GM18907 (cell line): ENCODE measurements around the gene CD48.
A peak's percentile ranks its signal among the peaks of the same experiment; 100 is the strongest.
"Not testable (repeated sequence)": the region's sequence is repeated elsewhere in the genome, so short reads cannot be mapped to it uniquely, and the experiment has no call there.

Source experiments
- ATAC-seq: cut with Tn5 transposase; IDR thresholded peaks from one replicate; pipeline ENCODE4 v1.9.1; 2021; ENCODE audit warnings: mild to moderate bottlenecking, moderate library complexity; ENCODE audit not compliant: unreplicated experiment

Gene CD48

DNA sequence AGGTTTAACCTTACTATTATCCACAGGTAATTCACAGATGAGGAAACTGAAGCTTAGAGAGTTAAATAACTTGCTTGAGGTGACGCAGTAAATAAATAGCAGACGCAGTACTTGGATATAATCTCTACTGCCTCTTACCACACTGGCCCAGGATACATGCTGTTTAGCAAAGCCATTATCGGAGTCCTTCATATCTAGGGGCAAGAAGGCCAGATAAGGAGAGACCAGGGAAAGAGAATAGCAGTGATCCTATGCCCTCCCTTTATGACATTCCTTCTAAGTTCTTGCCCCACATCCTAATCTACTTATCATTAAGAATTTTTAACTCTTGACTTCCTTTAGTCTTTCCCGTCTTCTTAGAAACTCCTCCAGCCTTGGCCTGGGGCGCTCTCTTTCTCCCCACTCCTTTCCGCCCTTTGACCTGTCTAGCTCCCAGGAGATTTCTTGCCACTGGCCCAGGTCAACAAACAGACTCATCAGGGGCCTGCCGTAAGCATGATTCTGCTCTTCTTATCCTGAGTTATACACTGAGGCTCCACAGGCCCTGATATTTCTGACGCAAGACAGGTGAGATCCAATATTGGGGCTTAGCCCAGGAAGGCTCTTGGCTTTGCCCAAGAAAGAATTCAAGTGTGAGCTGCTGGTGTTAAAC lies 53.3 kb downstream of the CD48 start:
- no peak for ATAC-seq

DNA sequence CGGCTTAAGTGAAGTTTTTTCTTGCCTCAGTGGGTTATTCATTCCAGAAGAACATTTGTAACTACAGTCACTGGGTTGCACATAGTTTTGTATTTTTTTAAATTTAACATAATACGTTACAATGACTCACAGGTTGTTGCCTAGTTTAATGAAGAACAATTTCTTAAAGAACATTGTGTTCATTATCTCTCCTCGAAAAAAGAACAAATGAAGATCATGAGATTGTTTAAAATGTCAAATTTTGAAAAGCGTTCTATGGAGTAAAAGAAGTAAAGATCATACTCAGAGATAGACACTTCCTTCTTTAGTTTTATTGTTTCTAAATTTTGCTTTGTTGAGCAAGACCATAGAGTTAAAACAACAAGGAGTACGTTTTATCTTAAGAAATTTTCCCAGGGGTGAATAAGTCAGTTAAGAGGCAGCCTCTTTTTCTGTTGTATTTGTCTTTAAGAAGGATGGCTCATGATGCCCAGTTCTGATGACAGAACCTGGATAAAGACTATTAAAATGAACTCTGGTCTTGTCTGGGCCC lies 54.3 kb downstream of the CD48 start:
- no peak for ATAC-seq

DNA sequence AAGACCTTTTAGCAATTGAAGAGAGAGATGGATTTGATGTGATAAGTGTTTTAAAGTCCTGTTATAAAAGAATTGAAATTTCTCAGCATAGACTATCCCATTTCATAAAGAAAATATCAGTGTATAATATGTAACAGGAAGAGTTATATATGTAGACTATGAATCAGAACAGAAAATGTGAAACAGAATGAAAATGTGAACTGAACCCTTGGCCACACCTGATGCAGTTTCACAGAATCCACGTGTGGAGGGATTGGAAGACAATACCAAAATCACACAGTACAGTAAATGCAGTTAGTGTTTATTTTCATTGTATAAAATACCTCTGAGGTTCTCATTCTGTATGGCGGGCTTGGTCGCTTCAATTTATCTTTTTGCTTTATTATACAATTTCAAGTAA lies 54.9 kb downstream of the CD48 start:
- no peak for ATAC-seq

DNA sequence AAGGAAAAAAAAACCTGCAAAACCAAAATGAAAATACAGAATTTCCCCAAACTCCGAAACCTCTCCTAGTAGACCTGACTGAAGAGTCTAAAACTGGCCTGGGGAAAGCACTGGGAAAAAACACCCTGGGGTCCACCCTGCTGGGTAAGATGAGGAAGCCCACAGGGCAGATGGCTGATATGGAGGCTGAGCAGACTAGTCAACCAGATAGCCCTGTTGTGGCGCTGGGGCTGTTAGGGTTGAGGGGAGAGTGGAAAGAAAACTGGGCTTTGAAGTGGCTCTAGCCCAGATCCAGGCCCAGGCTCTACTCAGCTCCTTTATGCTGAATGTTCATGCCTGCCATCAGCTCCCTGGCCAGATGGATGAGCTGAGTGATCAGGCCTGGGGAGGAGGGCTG lies 58.0 kb downstream of the CD48 start:
- no peak for ATAC-seq

DNA sequence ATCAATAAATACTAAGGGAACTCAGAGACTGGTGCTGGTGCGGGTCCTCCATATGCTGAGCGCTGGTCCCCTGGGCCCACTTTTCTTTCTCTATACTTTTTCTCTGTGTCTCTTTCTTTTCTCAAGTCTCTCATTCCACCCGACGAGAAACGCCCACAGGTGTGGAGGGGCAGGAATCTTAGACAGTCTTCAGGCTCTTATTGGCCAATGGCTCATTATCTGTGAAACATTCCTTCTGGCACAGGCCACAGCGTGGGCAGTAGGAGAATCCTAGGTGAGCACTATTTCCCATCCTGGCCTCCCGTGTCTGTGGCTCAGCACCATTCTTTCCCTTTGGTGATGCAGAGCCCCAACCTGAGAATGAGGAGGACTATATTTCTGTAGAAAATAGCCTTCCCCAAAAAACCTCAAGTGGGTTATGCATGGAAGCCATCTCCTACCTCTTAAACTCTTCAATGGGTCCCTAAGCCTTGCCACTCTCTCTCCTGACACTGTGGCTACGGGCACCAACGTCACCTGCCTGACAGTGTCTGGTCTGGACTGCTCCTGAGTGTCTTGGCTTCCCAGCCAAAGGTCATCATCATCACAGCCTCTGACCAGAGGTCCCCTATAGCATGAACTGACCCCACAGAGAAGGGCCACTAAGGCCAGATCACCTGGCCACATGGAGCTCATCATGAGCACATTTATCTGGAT lies 58.5 kb downstream of the CD48 start:
- ATAC-seq = no peak

DNA sequence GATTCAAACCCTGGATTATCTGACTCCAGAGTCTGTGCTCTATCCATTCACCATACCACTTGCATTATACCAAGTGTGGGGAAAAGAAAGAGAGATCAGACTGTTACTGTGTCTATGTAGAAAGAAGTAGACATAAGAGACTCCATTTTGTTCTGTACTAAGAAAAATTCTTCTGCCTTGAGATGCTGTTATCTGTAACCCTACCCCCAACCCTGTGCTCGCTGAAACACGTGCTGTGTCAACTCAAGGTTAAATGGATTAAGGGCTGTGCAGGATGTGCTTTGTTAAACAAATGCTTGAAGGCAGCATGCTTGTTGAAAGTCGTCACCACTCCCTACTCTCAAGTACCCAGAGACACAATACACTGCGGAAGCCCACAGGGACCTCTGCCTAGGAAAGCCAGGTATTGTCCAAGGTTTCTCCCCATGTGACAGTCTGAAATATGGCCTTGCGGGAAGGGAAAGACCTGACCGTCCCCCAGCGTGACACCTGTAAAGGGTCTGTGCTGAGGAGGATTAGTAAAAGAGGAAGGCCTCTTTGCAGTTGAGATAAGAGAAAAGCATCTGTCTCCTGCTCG lies 59.5 kb downstream of the CD48 start:
- ATAC-seq = not testable (repeated sequence)

DNA sequence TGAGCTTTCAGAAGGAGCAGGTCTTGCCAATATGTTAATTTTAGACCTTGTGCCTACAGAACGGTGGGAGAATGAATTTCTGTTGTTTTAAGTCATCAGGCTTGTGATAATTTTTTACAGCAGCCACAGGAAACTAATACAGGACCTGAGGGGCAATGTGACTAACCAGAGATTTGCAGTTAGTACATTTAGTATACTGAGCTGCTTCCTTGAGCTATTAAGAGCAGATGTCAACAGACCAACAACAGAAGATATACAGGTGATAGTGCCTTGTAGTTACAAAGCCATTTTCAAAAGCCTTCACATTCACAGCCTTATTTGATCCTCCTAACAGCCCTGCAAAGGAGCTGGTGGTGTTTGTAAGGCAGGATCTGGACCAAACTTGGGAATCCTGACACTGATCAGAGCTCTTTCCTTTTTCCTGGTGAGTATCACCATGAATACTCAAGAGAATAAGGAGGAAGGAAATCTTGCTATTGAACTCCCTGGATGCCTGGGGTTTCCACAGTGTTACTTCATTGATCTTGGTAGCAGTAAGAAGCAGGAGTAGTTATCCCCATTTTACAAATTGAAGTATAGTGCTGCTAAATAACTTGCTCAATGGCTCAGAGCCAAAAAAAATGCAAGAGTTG lies 60.1 kb downstream of the CD48 start:
- ATAC-seq = no peak

DNA sequence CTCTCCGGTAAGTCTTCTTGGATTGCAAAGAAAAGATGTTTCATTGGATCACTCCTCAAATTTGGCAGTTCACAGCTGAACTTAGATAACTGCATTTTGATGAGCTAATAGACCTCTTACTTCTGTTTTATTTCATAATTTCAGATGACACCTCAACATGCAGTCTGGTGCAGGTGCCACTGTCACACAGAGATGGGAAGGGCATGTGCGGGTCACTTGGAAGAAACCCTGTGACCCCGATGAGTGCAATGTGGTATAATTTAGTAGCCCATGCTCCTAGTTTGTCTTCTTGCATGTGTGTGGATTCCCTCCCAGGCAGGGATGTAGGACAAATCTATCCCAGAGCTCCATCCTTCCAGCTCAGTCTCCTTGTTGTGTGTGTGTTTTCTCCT lies 64.3 kb downstream of the CD48 start:
- peak; percentile 9 for ATAC-seq

DNA sequence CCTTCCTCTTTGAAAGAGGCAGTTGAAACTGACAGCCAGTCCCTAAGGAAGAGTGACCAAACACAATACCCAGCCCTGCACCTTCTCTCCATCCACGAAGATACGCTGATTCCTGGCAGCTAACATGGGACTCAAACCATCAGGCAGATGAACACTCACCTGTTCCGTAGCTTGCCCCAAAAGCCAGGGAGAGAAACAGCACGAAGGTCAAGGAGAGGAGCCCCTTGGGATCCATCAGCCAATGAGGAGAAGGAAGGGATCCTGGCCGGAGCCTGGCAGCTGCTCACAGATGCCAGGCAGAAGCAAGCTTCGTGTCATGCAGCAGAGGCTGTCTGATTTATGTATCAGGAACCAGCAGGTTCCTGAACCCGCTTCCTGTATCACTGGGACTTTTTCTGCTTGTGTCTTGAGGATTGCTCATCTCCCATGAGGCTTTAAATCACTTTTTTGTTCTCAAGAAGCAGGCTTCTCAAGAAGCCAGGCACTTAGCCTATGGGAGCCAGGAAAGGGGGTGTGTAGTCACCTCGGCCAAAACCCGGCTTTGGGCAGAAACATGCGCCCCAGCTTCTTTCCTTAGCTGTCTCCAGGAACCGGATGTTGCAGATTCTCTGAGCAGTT lies 64.8 kb downstream of the CD48 start, which contains the start of gene SLAMF1:
TSS of gene SLAMF1 (minus strand) at position 334 of the 618 bp plus-strand sequence. CDS start at position 235, 99 bp downstream.
- ATAC-seq = peak; percentile 71

DNA sequence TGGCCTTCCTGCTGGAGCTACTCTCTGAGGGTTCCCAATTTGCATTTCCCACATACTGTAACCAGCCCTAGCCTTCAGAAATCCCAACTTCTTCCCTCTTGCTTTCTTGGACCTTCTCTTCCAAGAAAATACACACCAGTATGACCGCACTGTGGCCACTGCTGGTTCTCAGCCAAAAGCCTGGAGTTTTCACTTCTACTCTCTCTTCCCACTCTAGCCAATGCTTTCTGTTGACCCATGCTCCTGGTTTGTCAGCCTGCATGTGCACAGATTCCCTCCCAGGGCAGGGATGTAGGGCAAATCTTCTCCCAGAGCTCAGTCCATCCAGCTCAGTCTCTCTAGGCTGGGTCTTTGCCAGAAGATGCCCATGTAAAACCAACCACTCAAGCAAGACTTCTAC lies 65.4 kb downstream of the CD48 start:
- ATAC-seq = no peak

DNA sequence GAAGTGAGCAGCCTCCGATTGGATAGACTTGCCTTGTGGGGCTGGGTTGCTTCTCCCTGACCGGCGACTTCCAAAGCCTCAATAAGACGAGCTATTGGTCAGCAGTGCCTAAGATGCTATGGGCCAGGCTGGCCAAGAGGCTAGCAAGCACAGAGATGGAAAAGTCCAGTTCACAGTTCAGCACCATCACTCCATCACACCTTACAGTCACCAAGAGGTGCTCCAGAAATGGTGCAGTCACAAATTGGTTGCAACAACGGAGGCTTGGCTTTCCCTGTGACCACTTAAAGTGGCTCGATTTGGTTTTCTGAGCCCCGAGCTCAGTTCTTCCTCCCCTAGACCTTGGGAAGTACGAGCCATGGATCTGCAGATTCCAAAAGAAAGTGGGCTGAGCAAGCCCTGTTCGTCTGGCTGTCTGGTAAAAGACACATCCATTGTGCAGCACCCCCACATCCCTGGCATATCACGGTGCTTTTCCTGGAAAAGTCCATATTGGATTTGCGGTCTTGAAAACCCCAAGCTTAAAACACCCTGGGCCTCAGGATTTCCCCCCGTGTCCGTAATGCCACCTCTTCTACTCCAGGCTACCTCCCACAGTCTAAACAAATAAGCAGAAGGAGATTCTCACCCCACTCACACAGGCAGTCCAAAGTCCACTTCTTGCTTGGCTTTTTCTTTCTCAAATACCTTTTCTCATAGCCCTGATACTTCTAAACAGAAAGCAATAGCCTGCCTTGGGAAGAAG lies 66.1 kb downstream of the CD48 start:
- ATAC-seq = no peak

DNA sequence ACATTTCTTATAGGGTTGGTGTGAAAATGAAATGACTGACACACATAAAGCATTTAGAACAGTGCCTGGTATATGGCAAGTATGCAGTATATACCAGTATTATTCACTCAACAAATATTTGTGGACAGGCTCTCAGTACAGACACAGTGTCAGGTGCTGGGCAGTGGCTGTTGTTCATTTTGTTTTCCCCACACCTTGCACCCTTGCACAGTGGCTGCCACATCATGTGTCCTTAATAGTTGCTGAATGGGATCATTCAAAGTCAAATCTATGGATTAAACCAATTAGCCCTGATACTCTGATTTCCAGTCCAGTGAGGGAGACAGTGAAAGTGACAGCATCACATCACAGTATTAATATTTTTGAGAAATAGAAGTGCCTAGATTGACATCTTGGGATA lies 67.2 kb downstream of the CD48 start:
- ATAC-seq = no peak

DNA sequence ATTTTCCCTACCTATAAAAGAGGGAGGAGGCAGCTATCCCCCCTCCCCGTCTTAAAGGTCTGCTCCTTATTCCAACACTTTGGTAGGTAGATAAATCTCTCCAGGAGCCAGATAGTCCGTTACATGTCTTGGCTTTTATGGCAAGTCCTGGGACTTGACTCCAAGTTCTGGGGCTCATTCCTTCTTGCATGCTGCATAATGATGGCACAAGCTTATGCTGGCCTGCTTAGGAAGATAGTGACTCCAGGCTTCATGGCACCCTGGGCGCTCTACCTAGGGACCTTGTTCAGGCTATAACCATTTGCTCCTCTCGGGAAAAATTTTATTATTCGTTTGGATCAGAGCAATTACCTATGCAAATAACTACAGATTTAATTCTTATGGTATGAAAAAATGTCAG lies 68.5 kb downstream of the CD48 start:
- no peak for ATAC-seq

DNA sequence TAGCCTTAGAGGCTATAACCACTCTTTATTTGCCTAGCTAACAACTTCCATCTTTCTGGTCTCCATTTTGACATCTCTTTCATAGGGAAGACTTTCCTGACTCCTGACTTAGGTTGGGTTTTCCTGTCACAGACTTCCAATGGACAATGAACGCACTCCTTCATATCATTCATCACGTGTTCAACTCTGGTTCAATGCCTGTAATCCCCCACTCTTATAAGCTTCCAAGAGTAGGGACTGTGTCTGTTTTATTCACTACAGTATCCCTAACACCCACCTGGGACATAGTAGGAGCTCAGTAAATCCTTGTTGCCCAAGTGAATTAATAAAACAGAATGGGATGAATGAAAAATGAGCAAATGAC lies 69.4 kb downstream of the CD48 start:
- no peak for ATAC-seq

DNA sequence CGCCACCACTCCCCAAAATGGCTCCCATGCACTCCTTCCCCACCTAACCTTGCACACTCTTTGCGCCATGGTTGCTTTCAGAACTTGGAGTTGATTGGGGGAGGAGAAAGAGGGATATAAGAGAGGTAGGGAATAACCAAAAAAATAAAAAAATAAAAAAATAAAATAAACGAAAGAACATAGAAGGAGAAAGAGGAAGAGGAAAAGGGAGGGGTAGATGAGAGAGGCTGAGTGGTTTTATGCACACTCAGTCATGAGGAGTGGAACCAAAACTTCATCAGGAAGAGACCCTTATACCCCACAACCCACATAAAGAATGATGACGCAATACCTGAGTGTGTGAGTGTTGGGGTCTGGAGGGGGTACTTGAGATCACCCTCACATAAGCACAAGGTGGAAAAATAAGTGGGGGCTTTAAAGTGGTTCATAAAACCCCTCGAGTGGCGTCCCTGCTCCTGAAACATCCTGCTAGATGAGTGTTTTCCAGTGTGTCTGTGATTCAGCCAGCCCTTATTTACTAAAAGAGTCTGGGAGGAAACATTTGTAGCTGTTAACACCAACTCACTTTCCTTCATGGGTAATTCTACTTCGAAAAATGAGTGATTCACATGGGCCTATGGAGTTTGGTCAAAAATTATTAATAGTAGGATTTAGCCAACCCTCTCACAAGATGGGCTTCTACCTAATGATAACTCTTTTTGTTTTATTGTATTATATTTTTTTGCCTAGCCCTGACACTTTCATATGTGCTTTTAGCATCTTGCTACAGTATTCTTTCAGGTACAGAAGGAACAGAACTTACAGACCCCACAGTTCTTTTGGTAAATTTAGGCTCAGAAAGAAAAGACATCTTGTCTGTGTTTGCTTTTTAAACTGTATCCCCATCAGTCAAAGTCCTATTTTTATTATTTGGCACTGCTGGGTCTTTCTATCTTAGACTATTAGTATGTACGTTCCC lies 70.0 kb downstream of the CD48 start:
- ATAC-seq = no peak

DNA sequence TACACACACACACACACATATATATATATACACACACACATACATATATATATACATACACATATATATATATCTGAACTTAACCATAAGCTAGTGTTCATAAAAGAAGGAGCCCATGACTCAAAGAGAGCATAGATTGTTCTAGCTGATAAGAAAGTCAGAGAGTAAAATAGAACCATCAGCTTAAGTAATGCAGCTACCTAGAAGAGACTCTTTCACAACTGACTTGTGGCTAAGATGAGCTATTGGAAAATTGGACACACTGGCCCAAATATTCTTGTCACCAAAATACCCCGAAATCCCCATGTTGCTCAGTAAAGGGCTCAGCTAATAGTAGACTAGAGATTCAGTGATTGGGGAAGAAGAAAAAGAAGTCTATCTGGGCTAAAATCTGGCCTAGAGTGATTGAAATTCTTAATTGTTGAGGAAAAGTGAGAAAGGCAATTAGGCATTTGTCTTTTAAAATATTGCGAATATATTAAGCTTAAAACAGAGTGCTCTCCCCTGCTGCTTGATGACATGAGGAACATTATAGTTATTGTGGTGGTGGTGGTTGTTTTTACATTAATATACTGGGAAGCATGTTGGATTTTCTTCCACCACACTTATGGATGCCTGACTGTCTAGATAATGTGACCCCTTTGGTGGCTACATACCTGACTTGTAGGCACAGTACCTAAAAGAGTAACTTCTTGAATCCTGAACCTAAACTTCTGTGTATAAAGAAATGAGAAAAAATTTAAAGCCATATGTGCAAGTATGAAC lies 71.1 kb downstream of the CD48 start:
- no peak for ATAC-seq

DNA sequence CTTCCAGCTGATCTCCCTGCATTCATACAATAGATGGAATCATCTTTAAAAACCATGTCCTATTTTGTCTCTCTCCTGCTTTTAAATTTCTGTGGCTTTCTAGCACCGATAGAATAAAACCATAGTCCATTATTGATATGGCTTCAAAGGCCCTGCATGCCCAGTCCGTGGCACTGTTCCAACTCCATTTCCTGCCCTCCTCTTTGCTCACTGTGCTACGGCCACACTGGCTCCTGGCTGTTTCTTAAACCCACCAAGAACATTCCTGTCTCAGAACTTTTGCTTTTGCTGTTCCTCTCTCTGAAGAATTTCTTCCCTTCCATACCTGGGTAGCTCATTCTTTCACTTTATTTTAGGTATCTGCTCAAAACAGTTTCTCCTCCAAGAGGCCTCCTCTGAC lies 72.0 kb downstream of the CD48 start:
- no peak for ATAC-seq

DNA sequence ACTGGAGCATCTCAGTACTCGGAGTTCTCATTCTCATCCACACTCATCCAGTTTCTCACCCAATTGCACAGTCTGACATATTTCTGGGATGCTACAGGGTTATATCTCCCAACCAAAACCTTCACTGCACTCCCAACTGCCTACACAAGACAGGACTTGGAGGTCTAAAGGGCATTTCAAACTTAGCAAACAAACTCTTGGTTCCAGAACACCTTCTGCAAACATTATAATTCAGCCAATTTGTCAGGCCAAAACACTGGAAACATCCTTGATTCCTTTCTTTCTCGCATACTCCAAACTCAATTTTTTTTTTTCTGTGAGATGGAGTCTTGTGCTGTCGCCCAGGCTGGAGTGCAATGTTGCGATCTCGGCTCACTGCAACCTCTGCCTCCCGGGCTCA lies 72.7 kb downstream of the CD48 start:
- ATAC-seq = no peak

DNA sequence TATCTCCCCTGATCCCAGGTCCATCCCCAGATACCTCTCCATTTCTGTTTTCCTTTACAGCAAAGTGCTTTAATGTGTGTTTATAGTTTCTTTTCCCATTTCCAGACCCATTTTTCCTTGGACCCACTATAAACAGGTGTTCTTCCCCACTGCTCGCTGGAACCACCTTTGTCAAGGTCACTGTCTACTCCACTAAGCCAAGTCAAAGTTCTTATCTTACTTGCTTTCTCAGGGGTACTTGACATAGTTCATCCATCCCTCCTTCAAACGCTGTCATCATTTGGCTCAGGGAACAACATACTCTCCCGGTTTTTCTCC lies 73.1 kb downstream of the CD48 start:
- ATAC-seq = no peak
